ENCODE results near the gene CFTR.

CFTR gene

GRCh38 chr7:117639966-117640365 lies 160.1 kb downstream of the CFTR start:
- Histone ChIP-seq H3K27ac (ENCODE audit: extremely low read depth, low read depth, low read length) (no peak overlapping the region), H3K4me1 (ENCODE audit: control insufficient read depth, insufficient read depth, low read length) (no peaks in the 10 kb centered on the region), H3K36me3 (ENCODE audit: control insufficient read depth in 2 of 2, insufficient read depth in 1 of 2, low read length in 2 of 2) (no peaks in the 10 kb centered on the region), H3K9me3 (ENCODE audit: control insufficient read depth, insufficient read depth, low read depth, low read length) (no peaks in the 10 kb centered on the region), H3K4me3 (ENCODE audit: low read depth, low read length) (no peak overlapping the region)
- ChIA-PET CTCF (no interaction called here), POLR2A (no interaction called here)
- TF ChIP-seq ZNF19 (tag by site-specific recombination; IDR thresholded peaks at IDR 0.05; ENCODE audit: low read depth): no peak
- no peak for TF ChIP-seq OVOL3 (tag by site-specific recombination; IDR thresholded peaks at IDR 0.05)
- TF ChIP-seq ZNF292 (tag by site-specific recombination; IDR thresholded peaks at IDR 0.05; ENCODE audit: borderline replicate concordance, low read depth): no peak
- no peak for TF ChIP-seq ZNF596 (tag by site-specific recombination; IDR thresholded peaks at IDR 0.05)
- TF ChIP-seq ZNF664 (tag by site-specific recombination; IDR thresholded peaks at IDR 0.05): no peak
- no peak for TF ChIP-seq ZFP37 (tag by site-specific recombination; IDR thresholded peaks at IDR 0.05)
- TF ChIP-seq REPIN1 (tag by site-specific recombination; IDR thresholded peaks at IDR 0.05; ENCODE audit: low read depth): no peak
- TF ChIP-seq SCRT2 (tag by site-specific recombination; IDR thresholded peaks at IDR 0.05): no peak
- no peak for TF ChIP-seq ZNF239 (tag by site-specific recombination; IDR thresholded peaks at IDR 0.05)
- no peak for TF ChIP-seq ZNF701 (tag by site-specific recombination; IDR thresholded peaks at IDR 0.05)
- TF ChIP-seq INSM2 (tag by site-specific recombination; IDR thresholded peaks at IDR 0.05): no peak
- TF ChIP-seq ZNF324 (tag by site-specific recombination; IDR thresholded peaks at IDR 0.05): no peak
- no peak for TF ChIP-seq ZNF580 (tag by site-specific recombination; IDR thresholded peaks at IDR 0.05)

GRCh38 chr7:117640465-117640864 lies 160.6 kb downstream of the CFTR start:
- no peak overlapping the region for H3K4me3 ChIP-seq (ENCODE audit: low read depth, low read length)
- no peaks in the 10 kb centered on the region for H3K36me3 ChIP-seq (ENCODE audit: control insufficient read depth in 2 of 2, insufficient read depth in 1 of 2, low read length in 2 of 2)
- no peaks in the 10 kb centered on the region for H3K4me1 ChIP-seq (ENCODE audit: control insufficient read depth, insufficient read depth, low read length)
- CTCF ChIA-PET: no interaction called here
- POLR2A ChIA-PET: no interaction called here
- TF ChIP-seq SCRT2 (tag by site-specific recombination; IDR thresholded peaks at IDR 0.05) (peak; percentile 33; the same call in 1 of the 2 replicates), ZSCAN4 (tag by site-specific recombination; IDR thresholded peaks at IDR 0.05) (no peak)
- H3K9me3 ChIP-seq (ENCODE audit: control insufficient read depth, insufficient read depth, low read depth, low read length): no peaks in the 10 kb centered on the region
- H3K27ac ChIP-seq (ENCODE audit: extremely low read depth, low read depth, low read length): no peak overlapping the region

GRCh38 chr7:117645481-117646165 lies 165.8 kb downstream of the CFTR start:
- Histone ChIP-seq H3K36me3 (ENCODE audit: control insufficient read depth in 2 of 2, insufficient read depth in 1 of 2, low read length in 2 of 2) (no peaks in the 10 kb centered on the region), H3K4me3 (ENCODE audit: low read depth, low read length) (no peak overlapping the region), H3K27ac (ENCODE audit: extremely low read depth, low read depth, low read length) (no peak overlapping the region), H3K4me1 (ENCODE audit: control insufficient read depth, insufficient read depth, low read length) (no peaks in the 10 kb centered on the region), H3K9me3 (ENCODE audit: control insufficient read depth, insufficient read depth, low read depth, low read length) (no peaks in the 10 kb centered on the region)
- ChIA-PET POLR2A (no interaction called here), CTCF (interaction anchor here (0.6 kb wide), 1 partner anchor 24 kb away, joined by 5 read pairs; no protein-coding TSS in a partner anchor)
- TF ChIP-seq ZNF596 (tag by site-specific recombination; IDR thresholded peaks at IDR 0.05): no peak

GRCh38 chr7:117648203-117648866 lies 168.5 kb downstream of the CFTR start:
- CTCF ChIA-PET: no interaction called here
- no peak overlapping the region for H3K4me3 ChIP-seq (ENCODE audit: low read depth, low read length)
- no peaks in the 10 kb centered on the region for H3K36me3 ChIP-seq (ENCODE audit: control insufficient read depth in 2 of 2, insufficient read depth in 1 of 2, low read length in 2 of 2)
- H3K4me1 ChIP-seq (ENCODE audit: control insufficient read depth, insufficient read depth, low read length): no peaks in the 10 kb centered on the region
- H3K9me3 ChIP-seq (ENCODE audit: control insufficient read depth, insufficient read depth, low read depth, low read length): no peaks in the 10 kb centered on the region
- H3K27ac ChIP-seq (ENCODE audit: extremely low read depth, low read depth, low read length): no peak overlapping the region
- POLR2A ChIA-PET: no interaction called here
- no peak for TF ChIP-seq ZNF513 (tag by site-specific recombination; IDR thresholded peaks at IDR 0.05)
- TF ChIP-seq ZNF670 (tag by site-specific recombination; IDR thresholded peaks at IDR 0.05; ENCODE audit: low read depth): no peak
- TF ChIP-seq ZNF623 (tag by site-specific recombination; IDR thresholded peaks at IDR 0.05): no peak
- TF ChIP-seq ZNF549 (tag by site-specific recombination; IDR thresholded peaks at IDR 0.05): no peak
- TF ChIP-seq ZSCAN30 (tag by site-specific recombination; IDR thresholded peaks at IDR 0.05): no peak
- no peak for TF ChIP-seq ZNF26 (tag by site-specific recombination; IDR thresholded peaks at IDR 0.05)
- TF ChIP-seq ZNF571 (tag by site-specific recombination; IDR thresholded peaks at IDR 0.05): no peak
- TF ChIP-seq OSR2 (tag by site-specific recombination; IDR thresholded peaks at IDR 0.05): no peak
